Suppressor macrophage treated with lipopolysaccharide for 1 hour (primary cell): ENCODE data around the gene SEC14L5.

Experiments
- DNase-seq, 3 donors: peaks; one replicate each; pipeline ENCODE4 v3.0.0-alpha.2; 2020 to 2022

Gene SEC14L5

DNA sequence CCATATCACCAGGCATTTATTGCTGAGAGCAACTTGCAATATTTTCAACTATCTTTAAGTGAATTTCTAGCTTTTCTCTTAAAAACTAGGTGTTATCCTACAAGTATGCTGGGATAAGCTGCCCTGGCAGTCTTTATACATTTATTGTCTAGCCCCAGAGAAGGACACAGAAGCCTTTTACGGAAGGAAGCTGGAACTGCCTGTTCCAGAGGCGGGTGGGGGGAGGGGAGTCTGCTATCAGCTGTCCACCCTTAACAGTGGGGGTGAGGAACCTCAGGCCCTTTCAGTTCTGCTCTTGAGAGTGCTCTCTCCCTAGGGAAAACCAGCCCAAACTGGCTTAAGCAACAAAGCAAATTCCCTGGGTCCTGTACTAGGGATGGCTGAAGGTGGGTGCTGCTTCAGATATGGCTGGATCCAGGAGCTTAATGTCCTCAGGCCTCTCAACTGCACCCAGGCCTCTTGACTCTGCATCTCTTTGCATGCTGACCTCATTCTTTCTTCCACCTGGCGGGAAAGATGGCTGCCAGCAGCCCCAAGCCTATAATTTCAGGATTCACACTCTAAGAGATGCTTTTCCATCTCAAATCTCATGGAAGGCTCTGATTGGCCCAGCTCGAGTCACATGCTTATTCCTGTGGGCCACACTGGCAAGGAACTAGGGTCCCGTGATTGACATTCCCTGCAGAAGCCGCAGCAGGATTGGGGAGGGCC is 59.0 kb downstream of the SEC14L5 start:
- no peak for DNase-seq

DNA sequence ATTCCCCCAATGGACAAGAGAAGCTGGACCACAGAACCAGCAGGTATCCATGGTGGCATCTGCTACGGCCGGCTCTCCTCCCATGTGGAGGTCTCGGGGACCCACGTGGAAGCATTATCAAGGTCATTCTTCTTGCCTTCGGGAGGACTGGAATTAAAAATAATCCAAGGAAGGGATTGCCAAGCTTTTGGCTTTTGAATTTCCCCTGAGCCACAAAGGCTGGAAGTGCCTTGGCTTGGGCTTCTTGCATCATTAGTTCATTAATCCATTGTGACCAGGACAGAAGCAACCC is 59.5 kb downstream of the SEC14L5 start:
- DNase-seq: no peak

DNA sequence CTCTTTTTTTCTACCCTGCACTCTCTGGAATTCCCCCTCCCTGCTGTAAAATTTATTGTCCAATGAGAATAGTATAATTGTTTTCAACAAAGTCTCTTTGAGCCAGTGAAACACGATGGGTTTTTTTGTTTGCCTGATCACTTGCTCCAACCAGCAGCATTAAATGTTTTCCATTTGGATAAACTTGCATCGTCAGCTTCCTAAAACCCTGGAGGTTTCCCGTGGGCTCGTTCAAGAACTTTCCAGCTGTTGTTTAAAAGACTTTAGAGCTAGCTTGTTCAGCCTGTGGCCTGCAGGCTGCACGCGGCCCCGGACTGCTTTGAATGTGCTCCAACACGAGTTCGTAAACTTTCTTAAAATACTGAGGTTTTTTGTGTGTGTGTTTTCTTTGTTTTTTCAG is 60.7 kb downstream of the SEC14L5 start:
- no peak for DNase-seq

DNA sequence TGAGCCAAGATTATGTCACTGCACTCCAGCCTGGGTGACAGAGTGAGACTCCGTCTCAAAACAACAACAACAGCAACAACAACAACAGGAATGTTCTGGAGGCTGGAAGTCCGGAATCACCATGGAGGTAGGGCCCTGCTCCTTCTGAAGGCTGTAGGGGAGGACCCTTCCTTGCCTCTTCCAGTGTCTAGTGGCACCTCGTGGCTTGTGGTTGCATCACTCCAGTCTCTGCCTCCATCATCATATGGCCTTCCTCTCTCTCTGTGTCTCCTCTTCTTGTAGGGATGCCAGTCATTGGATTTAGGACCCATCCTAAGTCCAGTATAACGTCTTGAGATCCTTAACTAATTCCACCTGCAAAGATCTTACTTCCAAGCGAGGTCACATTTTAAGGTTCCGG is 61.6 kb downstream of the SEC14L5 start:
- no peak for DNase-seq

DNA sequence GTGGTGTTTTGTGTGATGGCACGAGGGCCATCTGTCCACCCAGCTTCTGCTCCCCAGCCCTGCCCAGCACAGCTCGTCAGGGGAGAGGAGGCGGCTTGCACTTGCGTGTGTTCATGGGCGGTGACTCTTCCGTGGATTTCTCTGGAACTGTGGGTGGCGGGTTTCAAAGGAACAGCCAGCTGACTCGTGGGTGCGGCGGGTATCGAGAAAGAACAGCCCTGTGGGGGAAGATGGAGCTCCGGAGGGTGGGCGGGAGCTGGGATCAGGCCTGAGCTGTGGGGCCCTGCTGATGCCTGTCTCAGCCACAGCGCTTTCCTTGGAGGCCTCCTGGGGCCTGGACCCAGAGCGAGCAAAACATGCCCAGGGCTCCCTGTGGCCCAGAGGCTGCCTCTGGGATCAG is 62.4 kb downstream of the SEC14L5 start:
- no peak for DNase-seq

DNA sequence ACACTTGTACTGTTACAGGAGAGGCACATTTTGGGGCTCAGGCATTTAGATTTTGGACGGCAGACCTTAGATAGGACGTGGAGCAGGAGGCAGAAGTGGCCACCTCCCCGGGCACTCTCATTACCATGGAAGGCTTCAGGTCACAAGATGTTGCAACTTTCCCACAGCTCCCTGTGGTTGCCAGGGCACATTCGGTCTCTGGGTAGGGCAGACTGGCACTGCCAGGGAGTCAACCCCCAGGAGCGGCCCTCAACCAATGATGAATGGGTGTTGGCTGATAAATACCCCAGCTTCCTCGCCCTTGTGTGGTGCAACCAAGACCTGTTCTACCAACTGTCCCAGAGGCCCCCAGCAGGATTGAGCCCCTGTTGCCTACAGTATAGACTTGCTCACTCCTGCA is 64.4 kb downstream of the SEC14L5 start:
- DNase-seq: no peak

DNA sequence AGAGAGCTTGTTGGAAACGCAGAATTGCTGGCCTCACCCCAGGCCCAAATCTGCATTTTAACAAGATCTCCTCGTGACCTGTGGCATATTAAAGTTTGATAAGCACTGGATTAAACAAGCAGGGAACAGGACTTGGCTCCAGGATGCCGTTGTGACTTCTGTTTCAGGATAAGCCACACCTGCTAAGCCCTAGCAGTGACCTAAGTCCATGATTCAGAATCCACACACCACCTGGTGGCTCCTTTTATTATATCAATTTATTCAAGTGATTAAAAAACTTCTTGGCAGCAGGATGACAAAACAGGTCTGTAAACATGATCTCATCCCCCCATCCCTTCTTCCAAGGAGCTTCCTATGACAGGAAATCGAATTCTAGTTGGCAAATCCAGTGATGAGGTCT is 66.5 kb downstream of the SEC14L5 start:
- DNase-seq: no peak

DNA sequence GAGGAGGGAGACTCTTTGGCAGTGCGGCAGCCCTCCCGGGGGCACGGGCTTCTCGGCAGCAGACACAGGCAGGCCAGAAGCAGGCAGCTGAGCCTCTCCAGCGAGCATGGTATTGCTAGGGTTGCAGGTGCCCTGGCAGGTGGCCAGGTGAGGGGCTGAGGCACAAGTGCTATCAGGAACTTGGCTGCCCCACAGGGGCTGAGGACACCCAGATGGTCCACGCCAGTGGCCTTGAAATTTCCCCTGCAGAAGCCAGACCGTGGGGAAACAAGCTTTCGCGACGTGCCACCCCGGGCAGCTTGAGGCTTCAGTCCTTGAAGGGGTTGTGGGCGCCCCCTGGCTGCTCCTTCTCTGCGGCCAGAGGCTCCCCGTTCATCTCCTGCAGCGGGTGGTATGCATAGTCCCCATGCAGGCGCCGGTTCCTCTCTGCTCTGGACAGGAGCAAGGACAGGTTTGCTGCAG is 67.1 kb downstream of the SEC14L5 start:
- DNase-seq: no peak

DNA sequence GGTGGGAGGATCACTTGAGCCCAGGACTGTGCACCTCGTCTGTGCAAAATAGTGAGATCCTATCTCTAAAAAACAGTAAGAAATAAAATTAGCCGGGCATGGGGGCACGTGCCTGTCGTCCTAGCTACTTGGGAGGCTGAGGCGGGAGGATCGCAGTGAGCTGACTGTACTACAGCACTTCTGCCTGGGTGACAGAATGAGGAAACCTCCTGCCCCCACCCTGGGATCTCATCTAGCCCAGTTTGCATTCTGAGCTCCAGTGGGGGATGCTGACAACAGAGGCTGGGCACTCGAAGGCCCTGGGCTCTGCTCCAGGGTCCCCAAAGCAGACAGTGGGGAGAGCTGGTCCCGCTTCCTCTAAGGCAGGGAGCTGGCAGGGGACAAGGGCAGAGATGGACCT is 68.5 kb downstream of the SEC14L5 start:
- DNase-seq: no peak

DNA sequence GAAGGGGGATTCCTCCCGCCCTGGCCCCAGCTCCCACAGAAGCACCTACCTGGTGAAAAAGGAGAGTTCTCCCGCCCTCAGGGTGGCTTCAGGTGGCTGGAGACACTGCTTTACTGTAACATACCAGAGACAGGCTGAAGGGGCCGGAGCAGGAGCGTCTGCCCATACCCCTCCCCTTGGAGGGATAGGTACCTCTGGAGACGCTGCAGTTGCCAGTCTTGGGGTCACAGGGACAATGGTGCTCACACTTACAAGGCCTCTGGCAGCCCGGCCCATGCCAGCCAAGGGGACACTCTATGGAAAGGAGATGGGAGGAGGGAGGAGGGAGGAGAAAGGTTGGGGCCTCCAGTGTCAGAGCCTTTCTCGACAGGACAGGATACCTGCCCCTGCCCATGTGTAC is 69.0 kb downstream of the SEC14L5 start:
- no peak for DNase-seq

DNA sequence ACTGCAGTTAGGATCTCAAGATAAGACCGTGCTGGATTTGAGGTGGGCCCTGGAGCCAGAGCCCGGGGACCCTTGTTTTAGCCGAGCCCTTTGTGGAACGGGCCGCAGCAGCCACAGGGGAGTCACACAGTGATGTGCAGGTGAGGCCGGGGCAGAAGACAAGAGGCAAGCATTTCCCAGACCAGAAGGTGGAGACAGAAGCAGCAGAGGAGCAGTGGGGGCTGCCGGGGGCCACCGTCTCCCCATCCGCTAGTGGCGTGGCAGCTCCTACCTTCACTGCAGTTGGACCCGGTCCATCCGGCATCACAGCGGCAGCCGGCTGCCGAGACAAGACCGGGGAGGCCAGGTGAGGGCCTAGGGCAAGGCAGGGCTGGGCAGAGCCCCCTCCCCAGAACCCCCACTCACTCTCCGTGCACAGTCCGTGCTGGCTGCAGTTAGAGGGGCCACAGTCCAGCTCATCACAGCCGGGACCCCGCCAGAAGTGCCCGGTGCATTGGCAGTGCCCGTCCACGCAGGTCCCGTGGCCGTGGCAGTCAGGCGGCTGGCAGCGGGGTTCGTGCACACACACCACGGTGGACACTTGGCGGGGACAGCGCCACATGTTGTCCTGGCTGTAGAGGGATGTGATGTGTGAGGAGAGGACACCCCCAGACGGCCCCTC is 69.6 kb downstream of the SEC14L5 start:
- DNase-seq: no peak

DNA sequence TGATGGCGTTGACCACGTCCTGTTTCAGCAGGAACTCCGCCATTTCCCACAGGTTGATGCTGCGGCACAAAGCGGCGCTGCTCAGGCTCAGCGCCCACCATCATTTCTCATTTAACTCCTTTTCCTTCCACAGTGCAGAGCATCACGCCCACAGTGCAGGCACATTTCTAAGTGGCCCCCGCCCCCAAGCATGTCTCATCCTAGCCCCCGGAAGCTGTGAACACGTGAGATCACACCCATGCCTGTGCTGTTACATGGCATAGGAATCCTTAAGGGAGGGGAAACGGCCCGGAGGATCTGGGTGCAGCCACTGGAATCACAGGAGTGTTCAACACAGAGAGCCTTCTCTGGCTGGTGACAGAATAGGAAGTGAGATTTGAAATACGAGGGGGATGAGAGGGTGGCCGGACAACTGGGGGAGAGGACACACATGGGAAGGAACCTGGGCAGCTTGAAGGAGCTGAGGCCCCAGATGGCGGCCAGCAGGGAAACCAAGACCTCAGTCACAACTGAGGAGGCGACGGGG is 70.9 kb downstream of the SEC14L5 start:
- DNase-seq: no peak

DNA sequence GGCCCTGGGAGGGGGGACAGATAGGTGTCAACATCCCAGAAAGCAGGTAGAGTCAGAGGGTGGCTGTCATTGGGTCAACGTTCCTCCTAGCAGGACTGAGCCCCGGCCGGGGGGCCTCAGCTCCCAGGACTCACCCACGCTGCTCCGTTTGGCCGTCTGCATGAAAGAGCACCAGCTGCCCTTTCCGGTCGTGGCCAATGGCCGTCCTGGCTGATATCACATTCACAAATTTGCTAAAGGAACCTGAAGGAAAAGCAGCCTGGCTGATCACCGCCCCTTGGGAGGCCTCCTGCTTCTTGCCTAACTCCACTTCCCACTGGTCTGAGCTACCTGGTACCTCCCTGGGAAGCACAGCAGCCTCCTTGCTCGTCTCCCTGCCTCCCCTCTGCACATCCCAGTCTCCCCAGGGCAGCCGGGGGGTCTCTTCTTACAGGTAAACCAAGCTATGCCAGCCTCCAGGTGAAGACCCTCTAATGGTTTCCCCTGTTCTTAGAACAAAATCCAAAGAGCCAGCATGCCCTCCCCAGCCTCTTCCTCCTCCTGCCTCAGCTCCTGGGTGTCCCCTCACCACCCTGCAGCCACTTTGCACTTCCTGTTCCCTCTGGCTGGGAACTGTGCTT is 72.2 kb downstream of the SEC14L5 start:
- no peak for DNase-seq

DNA sequence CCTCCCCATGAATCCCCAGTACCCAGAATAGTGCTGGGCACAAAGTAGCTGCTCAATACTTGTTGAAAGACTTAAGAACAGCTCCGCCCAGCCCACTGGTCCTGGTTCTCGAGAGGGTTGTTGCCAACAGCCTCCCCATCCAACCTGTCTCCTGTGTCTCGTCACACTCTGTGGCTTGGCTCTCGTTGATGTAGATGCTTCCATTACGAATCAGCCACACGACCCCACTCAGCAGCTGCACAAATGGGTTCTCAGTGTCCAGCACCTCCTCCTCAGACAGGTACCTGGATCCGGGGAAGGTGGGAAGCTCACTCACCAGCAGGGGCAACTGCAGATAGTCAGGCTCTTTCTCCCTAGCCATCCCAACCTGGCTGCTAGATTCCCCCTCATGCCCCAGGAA is 73.5 kb downstream of the SEC14L5 start:
- no peak for DNase-seq

DNA sequence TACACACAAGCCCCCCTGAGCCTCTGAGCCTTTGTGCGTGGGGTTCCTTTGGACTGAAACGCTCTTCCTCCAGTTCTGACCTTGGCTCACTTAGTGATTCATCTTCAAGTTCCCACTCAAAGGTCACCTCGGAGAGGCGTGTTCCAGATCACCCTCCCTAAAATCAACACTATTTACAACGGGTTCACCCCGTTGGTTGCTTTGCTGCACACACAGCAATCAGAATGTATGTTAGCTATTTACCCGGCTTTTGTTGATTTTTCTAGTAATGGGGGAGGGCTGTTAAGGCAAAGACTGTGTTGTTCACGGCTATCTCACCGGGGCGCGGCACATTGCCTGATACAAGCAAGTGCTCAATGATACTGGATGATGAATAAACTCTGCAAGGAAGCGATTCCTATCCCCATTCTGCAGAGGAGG is 74.6 kb downstream of the SEC14L5 start:
- DNase-seq: peak; percentile 20 to 40 (median 35)

DNA sequence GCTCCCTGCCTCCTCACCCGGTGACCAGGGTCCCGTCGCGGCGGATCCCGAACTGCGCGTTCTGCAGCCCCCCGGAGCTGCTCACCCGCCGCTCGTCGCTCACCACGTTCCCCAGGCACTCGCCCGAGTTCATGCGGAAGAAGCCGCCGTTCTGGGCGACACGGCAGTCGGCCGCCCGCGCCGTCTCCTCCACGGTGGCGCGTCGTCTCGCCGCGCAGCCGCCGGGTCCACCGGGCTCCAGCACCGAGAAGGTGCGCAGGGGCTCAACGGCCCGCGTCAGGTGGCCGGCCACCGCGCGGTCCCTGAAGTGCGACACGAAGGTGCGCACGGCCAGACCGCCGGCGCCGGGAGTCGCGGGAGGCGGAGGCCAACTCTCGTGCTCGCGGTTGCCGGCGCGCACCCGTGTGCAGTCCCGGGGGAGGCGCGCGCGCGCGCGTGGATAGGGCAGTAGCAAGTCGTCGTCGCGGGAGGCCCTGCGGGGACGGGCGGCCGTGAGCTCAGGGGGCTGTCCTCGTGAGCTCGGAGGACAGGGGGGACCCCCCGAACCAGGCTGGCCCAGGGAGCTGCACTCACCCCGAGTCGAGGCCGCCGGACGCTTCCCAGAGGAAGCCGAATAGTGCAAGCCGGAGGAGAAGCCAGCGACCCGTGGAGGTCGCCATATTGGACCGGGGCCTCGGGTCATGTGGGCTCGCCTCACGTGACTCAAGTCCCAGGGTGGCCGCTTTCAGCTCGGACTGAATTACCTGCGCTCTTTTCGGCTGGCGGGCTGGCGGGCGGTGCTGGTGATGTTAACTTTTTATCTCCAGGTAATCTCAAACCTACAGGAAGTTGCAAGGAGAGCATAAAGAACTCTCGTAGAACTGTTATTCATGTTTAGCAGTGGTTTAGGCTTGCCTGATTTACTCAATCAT is 75.4 kb downstream of the SEC14L5 start, which contains the start of gene NAGPA:
NAGPA (minus strand) TSS at position 680 of the 911 bp plus-strand sequence; CDS start at position 659, 21 bp downstream.
- peak; percentile 77 to 94 (median 87) for DNase-seq

DNA sequence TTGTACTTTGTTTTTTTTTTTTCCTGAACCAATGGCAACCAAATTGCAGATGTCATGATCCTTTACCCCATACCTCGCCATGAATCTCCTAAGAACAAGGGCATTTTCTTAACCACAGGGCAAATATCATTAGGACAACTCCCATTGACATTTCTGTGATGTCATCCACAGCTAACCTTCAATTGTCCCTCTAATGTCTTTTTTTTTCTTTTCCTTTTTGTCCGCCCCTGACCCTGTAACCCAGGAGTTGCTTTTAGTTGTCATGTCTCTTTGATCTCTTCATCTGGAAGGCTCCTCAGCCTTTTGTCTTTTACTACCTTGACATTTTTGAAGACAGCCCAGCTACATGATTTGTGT is 76.0 kb downstream of the SEC14L5 start:
- no peak for DNase-seq

DNA sequence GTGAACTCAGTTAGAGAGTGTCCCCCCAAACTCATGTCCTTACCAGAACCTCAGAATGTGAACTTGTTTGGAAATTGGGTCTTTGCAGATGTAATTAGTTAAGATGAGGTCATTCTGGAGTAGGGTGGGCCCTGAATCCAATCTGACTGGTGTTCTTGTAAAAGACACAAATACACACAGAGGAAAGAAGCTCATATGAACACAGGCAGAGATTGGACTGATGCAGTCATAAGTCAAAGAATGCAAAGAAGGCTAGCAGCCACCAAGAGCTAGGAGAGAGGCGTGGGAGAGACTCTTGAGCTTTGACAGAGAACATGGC is 77.7 kb downstream of the SEC14L5 start:
- no peak for DNase-seq

DNA sequence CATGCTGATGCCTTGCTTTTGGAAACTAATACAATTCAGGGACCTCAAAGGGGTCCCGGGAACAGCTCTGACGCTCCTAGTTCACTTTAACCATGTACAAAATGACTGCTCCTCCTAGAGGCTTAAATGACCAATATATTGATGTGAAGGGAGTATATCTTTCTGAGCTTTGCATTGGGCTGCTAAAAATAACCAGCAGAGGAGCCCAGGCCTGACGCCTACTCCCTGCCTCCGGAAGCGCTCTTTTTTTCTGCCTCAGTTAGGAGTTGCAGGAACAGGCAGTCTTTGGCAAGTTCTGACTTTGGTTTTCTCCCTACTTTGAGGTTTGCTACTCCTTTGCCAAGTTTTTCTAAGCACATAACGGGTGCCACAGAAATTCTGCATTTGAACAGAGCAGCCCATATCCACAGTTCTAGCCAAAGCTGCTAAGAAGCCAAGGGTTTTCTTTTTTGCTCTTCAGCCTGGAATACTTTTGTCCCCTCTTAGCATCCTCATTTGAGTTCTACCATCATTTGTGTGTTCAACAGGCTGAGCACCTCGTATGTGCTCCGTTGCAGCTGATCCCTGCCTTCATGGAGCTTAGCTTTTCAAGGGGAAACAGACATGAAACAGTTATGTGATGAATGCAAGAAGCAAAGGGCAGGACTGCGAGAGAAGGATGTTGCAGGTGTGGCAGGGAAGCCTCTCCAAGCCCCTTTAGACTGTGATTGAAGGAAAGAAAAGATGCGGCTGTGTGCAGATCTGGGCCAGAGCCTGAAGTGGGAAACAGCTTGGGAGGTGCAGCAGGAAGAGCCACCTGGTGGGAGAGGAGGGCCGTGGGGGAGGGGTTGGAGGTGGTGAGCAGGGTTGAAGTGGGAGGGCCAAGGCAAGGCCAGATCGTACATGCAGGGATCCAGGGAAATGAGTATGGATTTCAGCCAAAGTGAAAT is 78.4 kb downstream of the SEC14L5 start:
- DNase-seq: no peak

DNA sequence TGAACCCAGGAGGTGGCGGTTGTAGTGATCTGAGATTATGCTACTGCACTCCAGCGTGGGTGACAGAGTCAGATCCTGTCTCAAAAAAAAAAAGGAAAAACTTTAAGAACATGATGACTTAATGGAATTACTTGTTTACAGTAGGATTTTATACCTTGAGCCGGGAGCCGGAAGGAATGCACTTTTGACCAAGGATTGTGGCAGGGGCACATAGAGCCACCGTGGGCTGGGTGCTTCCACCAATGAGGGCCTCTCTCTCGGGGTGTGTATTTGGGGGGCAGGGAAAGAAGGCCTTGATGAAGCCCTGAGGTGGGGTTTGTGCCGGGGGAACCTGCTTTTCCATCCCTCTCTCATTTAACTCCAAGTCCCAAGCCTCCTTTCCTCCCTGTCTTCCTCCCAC is 82.3 kb downstream of the SEC14L5 start:
- DNase-seq: no peak

DNA sequence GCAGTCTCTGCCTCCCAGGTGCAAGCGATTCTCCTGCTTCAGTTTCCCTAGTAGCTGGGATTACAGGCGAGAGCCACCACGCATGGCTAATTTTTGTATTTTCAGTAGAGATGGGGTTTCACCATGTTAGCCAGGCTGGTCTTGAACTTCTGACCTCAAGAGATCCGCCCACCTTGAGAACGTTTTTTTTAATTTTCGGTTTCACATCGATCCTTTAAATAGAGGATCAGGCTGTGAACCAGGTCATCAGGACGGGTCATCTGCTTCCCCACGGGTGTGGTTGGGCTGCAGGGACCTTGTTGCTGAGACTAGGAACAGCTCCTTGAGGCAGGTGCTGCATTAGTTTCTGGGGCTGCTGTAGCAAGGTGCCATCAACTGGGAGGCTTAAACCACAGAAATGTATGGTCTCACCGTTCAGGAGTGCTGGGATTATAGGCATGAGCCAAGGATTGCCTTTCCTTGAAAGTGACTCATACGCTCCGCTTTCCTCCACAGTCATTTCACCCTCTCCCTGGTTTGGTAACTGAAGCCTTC is 83.5 kb downstream of the SEC14L5 start:
- DNase-seq: no peak
